GM18505 (cell line): ENCODE data around the gene MCUB.
"Not testable (repeated sequence)": the region's sequence is repeated elsewhere in the genome, so short reads cannot be mapped to it uniquely, and the experiment has no call there.

Experiments
- ATAC-seq: cut with Tn5 transposase; IDR thresholded peaks from one replicate; pipeline ENCODE4 v1.9.1; 2021; ENCODE audit not compliant: unreplicated experiment
- POLR2A ChIP-seq: IDR thresholded peaks from 4 replicates; pipeline ENCODE4 v1.6.1; 2011; ENCODE audit warnings: borderline replicate concordance; ENCODE audit not compliant: insufficient read depth, insufficient read length; ENCODE audit errors: extremely low read depth

MCUB gene

DNA sequence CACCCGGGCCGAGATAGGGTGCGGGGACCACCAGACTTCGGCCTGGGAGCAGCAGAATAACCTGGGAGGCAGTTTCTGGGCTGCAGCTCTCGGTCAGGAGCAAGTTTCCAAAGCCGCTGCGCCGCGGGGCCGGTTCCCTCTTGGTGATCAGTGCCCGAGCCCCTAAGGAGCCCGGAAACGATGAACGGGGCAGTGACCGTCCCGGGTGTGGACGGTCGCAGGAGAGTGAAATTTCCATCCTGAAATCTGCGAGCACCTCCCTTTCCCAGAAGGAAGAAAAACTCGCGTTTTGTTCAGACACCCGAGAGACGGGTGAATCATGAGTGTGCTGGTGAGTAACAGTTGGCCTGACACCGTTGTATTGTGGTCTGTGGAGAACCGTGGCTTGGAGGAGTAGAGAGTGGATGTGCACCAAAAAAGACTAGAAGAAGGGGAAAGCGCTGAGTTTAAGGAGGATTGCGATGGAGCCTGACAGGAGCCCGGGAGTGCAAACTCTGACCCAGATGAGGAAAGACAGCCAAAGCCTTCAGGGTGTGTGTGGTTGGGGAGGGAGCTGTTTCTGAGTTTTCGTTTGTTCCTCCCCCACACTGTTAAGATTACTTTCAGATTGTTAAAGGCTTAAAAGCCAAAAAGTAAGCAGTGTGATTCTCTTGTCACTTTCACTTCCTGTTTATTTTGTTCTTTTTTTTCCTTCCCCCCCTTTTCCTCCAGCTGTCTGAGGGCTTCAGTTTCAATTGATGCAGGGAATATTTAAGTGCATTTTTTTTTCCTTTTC is 828 bp downstream of the MCUB start:
- peak; percentile 60 for ATAC-seq
- TF ChIP-seq POLR2A, result peak; percentile 60

DNA sequence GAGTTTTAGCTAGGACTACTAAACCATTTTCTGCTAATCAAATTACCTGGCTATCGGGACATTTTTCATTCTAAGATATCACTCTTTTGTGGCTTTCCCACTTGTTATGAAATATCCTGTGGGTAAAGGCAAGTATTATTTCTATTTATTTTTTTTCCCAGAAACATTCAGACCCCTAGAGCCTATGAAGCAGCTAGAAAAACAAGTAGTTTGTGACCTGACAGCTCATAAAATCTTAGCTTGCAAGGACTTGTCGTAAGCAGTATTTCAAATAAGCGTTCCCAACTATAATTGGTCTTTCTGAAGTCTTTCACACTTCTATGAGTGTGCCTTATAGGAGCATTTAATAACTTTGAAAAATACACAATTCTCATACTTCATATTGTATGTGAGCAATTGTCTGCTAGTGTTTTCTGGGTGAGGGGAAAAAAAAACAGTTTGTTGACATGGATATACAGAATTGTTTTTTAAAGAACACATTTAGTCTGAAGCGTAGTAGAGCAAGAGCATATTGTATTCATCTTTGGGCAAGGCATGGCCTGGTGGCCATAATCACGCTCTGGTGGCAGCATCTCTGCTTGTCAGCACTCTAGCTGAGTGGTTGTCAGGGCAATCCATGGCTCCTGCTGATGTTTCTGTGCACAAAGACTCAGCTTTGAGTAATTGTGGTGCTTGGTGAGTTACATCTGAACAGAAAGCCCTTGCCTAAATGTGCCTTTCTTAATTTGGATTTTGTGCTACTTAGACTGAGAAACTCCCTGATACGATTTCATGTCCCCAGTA is 2.6 kb downstream of the MCUB start:
- ATAC-seq, result no peak
- no peak for TF ChIP-seq POLR2A

DNA sequence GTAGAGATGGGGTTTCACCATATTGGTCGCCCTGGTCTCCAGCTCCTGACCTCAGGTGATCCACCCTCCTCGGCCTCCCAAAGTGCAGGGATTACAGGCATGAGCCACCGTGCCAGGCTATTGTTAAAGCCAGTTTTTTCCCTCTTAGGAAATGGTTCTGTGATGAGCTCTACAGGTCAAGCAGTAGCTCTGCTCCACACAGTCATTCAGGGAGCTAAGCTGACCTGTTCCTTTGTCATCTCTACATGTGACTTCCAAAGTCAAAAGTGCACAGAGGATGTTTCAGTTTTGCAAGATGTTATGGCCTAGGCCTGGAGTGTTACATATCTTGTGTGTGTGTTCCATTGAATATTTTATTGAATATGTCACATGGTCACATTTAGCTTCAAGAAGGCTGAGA is 11.4 kb downstream of the MCUB start:
- ATAC-seq, result no peak
- no peak for TF ChIP-seq POLR2A

DNA sequence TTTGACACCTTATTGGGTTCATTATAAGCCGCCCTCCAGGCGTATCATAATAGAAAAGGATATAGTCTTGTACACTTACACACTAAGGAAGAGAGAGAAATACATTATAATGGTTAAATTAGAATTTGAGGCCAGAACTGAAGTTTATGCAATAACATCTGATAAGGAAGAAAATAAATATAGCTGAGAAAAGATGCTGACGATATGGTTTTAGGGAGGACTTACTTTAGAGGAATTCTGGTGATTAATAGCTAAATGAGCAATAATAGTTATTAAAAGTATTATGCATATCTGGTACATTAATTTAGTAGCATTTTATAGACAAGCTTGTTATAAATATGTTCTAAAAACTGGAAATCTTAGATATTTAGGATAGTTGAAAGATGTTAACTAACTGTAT is 12.1 kb downstream of the MCUB start:
- TF ChIP-seq POLR2A, result no peak
- no peak for ATAC-seq

DNA sequence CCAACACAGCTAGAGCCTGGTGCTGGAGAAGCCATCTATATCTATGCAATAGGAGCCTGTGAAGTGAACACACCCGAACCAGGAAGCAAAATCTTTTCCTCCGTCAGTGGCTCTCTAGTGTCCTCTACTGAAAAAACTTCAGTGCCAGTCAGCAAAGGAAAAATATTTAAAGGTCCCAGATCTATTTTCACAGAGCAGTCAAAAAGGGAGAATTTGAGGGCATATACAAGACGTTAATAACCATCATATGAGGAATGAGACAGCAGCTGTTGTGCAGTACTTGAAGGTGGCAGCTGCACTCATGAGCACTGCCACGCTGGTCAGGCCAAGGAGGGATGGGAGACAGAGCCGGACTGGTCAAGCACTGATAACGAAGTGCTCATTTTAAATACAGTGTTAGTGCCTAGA is 14.4 kb downstream of the MCUB start:
- ATAC-seq, result no peak
- TF ChIP-seq POLR2A, result no peak

DNA sequence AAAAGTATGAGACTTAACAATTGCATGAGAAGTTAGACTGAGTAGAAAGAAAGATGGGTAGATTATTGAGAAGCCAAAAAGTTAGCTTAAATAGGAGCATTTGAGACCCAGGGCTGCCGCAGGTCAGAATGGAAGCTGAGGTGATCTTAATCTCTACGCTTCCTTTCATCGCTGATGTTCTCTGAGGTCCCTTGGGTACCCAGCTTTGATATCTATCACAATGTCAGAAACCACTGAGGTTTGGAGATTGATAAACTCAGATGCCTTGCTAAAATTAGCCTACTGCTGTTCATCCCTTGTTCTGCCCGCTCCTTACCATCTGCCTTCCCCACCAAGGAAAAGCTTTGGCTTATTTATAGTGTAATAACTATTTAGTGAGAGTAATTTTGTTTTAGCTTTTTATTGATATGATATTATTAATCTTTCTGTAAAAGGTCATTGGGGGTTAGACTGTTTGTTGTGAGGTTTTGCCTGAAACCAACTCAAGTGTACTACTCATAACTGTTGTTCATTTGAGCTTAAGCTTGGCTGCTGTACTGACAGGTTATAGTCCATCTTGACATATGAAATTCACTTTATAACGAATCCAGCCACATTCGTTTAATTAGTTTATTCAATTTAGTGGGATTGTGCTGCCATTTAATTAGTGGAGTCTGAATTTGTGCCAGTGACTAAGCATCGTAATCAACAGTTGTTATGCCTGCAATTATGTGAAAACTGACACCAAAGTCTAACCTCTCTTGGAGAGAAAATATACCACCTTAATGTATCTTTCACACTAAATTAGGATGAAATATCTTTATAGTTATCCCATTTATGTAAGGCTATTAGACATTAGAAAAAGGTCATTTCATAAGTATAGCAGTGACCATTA is 15.1 kb downstream of the MCUB start:
- no peak for TF ChIP-seq POLR2A
- ATAC-seq, result no peak

DNA sequence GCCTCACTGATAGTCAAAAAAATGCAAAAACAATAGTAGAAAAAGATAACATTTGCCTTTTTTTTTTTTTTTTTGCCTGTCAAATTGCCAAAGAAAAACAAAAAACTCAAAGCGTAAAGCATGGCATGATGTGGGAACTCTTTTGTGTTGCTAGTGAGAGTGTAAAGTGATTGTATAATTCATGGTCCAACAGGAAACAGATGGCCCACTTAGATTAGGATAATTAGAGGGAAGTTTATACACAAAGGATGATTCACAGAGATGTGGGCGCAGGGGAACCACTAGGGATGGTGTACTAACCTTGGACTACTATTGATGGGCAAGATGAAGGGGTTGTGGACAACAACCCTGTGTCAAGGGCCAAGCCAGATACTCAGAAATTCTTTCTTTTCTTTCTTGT is 16.4 kb downstream of the MCUB start:
- no peak for ATAC-seq
- TF ChIP-seq POLR2A, result no peak

DNA sequence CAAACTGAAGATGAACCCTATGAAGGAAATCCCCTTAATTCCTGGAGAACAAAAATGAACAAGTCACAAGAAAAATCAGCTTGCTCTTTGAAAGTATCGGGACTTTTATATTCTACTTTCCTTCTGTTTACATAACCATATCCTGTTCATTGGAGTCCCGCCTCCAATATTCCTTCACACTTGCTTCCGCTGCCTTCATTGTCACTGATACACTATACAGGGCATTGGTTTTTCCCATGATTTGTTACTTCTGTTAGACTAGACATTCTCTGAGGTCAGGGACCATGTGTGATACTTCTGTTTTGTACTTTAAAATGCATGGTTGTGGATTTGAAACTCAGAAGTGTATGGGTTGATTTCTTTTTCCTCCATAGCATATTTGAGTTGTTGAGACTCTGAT is 18.8 kb downstream of the MCUB start:
- no peak for TF ChIP-seq POLR2A
- ATAC-seq, result no peak

DNA sequence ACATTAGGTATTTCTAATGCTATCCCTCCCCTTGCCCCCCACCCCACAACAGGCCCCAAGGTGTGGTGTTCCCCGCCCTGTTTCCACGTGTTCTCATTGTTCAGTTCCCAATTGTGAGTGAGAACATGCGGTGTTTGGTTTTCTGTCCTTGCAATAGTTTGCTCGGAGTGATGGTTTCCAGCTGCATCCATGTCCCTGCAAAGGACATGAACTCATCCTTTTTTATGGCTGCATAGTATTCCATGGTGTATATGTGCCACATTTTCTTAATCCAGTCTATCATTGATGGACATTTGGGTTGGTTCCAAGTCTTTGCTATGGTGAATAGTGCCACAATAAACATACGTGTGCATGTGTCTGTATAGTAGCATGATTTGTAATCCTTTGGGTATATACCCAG is 20.0 kb downstream of the MCUB start:
- ATAC-seq, result not testable (repeated sequence)

DNA sequence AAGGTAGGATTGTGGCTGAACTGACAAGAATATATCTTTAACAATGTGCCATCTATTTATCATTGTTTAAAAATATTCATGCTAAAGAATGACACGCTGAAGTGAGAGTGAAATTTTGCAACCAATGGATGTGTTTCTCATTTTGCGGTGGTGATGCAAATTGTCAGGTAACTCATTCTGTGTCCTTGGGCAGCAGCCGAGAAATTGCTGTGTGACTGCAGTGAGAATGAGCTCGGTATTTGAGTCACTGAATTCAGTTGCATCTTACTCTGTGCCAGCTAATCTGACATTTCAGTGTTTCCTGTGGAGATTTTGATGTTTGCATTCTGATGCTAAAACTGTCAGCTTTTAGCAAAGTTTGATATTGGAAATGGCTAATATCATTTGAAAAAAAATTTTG is 28.1 kb downstream of the MCUB start:
- no peak for TF ChIP-seq POLR2A
- ATAC-seq, result peak; percentile 92

DNA sequence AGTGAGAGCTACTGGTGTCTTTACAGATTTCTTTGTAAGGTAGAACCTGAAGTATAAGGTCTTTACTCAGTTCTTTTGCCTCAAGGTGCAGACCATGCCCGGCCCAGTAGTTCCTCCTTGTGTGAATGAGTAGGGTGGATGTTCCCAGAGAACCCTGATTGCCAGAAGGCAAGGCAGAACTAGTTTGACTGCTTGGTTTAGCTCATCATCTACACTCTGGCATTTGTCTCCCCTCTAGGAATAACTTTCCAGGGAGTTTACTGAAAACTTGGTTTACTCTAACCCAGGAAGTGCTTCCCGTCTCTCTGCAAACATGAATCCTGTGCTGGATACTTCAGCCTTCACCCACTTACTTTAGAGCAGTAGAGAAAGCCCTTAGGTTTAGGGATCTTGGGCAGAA is 29.1 kb downstream of the MCUB start:
- no peak for TF ChIP-seq POLR2A
- no peak for ATAC-seq

DNA sequence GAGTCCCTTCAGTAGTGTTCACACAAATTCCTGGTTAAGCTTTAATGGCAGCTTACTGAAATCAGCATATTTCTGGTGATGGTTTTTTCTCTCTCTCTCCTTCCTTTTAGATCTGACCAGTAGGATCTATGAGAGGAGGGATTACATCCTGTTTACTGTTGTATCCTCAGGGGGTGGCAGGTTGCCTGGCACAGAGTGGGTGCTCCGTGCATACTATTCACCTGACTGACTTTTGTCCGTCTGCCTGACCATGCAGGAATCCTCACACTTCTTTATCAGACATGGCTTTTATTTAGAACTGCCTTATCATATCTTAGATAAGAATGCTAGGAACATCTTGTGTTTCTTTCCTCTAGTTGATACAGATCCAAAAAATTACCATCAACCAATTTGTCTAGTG is 29.6 kb downstream of the MCUB start:
- no peak for ATAC-seq
- no peak for TF ChIP-seq POLR2A

DNA sequence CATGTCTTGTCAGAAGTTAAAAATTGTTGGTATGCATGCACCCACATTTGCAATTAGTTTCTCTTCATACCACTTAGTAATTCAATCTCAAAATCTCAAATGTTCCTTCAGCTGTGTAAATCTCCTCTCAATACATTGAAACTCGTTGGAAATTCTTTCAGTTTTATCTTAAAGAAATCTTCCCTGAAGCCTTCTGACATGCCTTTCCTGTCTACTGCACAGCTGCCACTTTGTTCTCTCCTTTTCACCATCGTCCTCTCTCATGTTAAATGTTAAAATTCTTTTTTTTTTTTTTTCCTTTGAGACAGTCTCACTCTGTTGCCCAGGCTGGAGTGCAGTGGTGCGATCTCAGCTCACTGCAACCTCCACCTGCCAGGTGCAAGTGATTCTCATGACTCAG is 30.9 kb downstream of the MCUB start:
- TF ChIP-seq POLR2A, result no peak
- no peak for ATAC-seq
